HepG2 (cell line): ENCODE results near the gene SLC35F3. TPM values are rescaled to one million over a fixed set of nuclear protein-coding genes. Genes with fewer than 3 reads are reported as not detected.
A peak's percentile ranks its signal among the peaks of the same experiment; 100 is the strongest.

Experiments
- CSRNP2 ChIP-seq: sonication (generic); formaldehyde crosslinking; conservative IDR thresholded peaks from 2 replicates; pipeline ENCODE4 v1.8.0; 2022; ENCODE audit warnings: low read depth, missing genetic modification reagents
- HCFC1 ChIP-seq: fragments of 150-350 bp; IDR thresholded peaks from 2 replicates; pipeline ENCODE4 v1.6.1; 2014; ENCODE audit warnings: low read depth, low read length
- HIC2 ChIP-seq: sonication (generic); formaldehyde crosslinking; IDR thresholded peaks from 2 replicates; pipeline ENCODE4 v1.9.0; 2022; ENCODE audit warnings: low read depth, missing genetic modification reagents
- HMG20A ChIP-seq: IDR thresholded peaks from 2 replicates; pipeline ENCODE4 v1.6.1; 2016; ENCODE audit warnings: borderline replicate concordance
- HMGA1 ChIP-seq: sonication (generic); formaldehyde crosslinking; conservative IDR thresholded peaks from 2 replicates; pipeline ENCODE4 v1.4.0; 2020; ENCODE audit warnings: missing genetic modification reagents
- KMT2B ChIP-seq: IDR thresholded peaks from 2 replicates; pipeline ENCODE4 v1.6.1; 2016; ENCODE audit warnings: missing genetic modification reagents, missing compliant biosample characterization
- LBX2 ChIP-seq: sonication (generic); formaldehyde crosslinking; IDR thresholded peaks from 2 replicates; pipeline ENCODE4 v1.5.0; 2020; ENCODE audit warnings: missing genetic modification reagents, mild to moderate bottlenecking, borderline replicate concordance
- MAZ ChIP-seq, 2 experiments: sonication (generic) in 1 of 2; formaldehyde crosslinking in 1 of 2; IDR thresholded peaks; 2 replicates each; pipeline versions ENCODE4 v1.5.0 to v1.6.1; 2012 to 2020; ENCODE audit warnings: low read depth in 2 of 2, mild to moderate bottlenecking in 2 of 2, borderline replicate concordance in 1 of 2, improper control_type of control experiment in 1 of 2, low read length in 1 of 2, missing genetic modification reagents in 1 of 2, moderate library complexity in 1 of 2
- POGZ ChIP-seq: sonication (generic); formaldehyde crosslinking; IDR thresholded peaks from 2 replicates; pipeline ENCODE4 v1.4.0; 2020; ENCODE audit warnings: mild to moderate bottlenecking, missing genetic modification reagents
- PPARG ChIP-seq: conservative IDR thresholded peaks from 2 replicates; pipeline ENCODE4 v1.6.1; 2016; ENCODE audit warnings: missing biosample characterization, missing genetic modification reagents
- SCMH1 ChIP-seq: sonication (generic); formaldehyde crosslinking; IDR thresholded peaks from 2 replicates; pipeline ENCODE4 v1.9.0; 2021; ENCODE audit warnings: missing genetic modification reagents, mild to moderate bottlenecking, borderline replicate concordance
- USF2 ChIP-seq, 2 experiments: sonication (generic) in 1 of 2; formaldehyde crosslinking in 1 of 2; IDR thresholded peaks; 2 replicates each; pipeline versions ENCODE4 v1.5.1 to v1.6.1; 2011 to 2020; ENCODE audit warnings: borderline replicate concordance in 1 of 2, low read depth in 1 of 2, low read length in 1 of 2, mild to moderate bottlenecking in 1 of 2, missing genetic modification reagents in 1 of 2, moderate library complexity in 1 of 2
- ZFP62 ChIP-seq: sonication (generic); formaldehyde crosslinking; IDR thresholded peaks from 2 replicates; pipeline ENCODE4 v1.4.0; 2020; ENCODE audit warnings: missing genetic modification reagents
- ZMAT3 ChIP-seq: sonication (generic); formaldehyde crosslinking; conservative IDR thresholded peaks from 2 replicates; pipeline ENCODE4 v1.7.0; 2021; ENCODE audit warnings: missing genetic modification reagents
- ZNF101 ChIP-seq: sonication (generic); formaldehyde crosslinking; IDR thresholded peaks from 2 replicates; pipeline ENCODE4 v1.4.0; 2020; ENCODE audit warnings: mild to moderate bottlenecking, low read depth, missing genetic modification reagents, borderline replicate concordance
- ZNF543 ChIP-seq: sonication (generic); formaldehyde crosslinking; IDR thresholded peaks from 2 replicates; pipeline ENCODE4 v1.4.0; 2020; ENCODE audit warnings: mild to moderate bottlenecking, missing genetic modification reagents
- ZNF569 ChIP-seq: sonication (generic); formaldehyde crosslinking; IDR thresholded peaks from 2 replicates; pipeline ENCODE4 v1.5.0; 2020; ENCODE audit warnings: mild to moderate bottlenecking, missing genetic modification reagents, moderate library complexity, borderline replicate concordance
- ZNF572 ChIP-seq: sonication (generic); formaldehyde crosslinking; IDR thresholded peaks from 2 replicates; pipeline ENCODE4 v1.5.1; 2020; ENCODE audit warnings: mild to moderate bottlenecking, missing genetic modification reagents
- ZNF574 ChIP-seq: sonication (generic); formaldehyde crosslinking; IDR thresholded peaks from 2 replicates; pipeline ENCODE4 v1.4.0; 2020; ENCODE audit warnings: missing genetic modification reagents
- ZNF879 ChIP-seq: sonication (generic); formaldehyde crosslinking; IDR thresholded peaks from 2 replicates; pipeline ENCODE4 v1.8.1; 2023; ENCODE audit warnings: missing genetic modification reagents
- polyA plus RNA-seq, 8 experiments: library from polyadenylated mRNA; depleted of rRNA in 3 of 8; stranded (reverse) in 7 of 8; unstranded in 1 of 8; fragments of >200 nt; fragmentation: Illumina TruSeq in 4 of 8; extraction: Trizol in 4 of 8; gene quantifications; 2 replicates each; pipeline versions ENCODE4 v1.2.1 to v1.2.3, GENCODE V29; 2011 to 2016; ENCODE audit warnings: low read depth in 4 of 8, missing spikeins in 1 of 8, mixed read lengths in 1 of 8; ENCODE audit not compliant: insufficient read depth in 1 of 8
- total RNA-seq, 5 experiments: library from RNA; depleted of rRNA; stranded (reverse); fragments of >200 nt; fragmentation: Illumina TruSeq; extraction: Trizol; gene quantifications; 2 replicates each; pipeline ENCODE4 v1.2.3, GENCODE V29; 2016; ENCODE audit warnings: low read depth in 1 of 5

SLC35F3 gene
- total and polyA plus RNA-seq, 2 of the 13 experiments (the other 11 are each of a cell fraction or from before 2014, with no cell fraction given) = not detected

- TF ChIP-seq ZMAT3 = no peak; the same call in 1 of the 2 replicates
- TF ChIP-seq SCMH1 = no peak
- TF ChIP-seq ZNF572 (CRISPR knock-in tag) = no peak
- TF ChIP-seq KMT2B = peak; percentile 58; the same call in 1 of the 2 replicates
- TF ChIP-seq HMGA1 (CRISPR knock-in tag) = no peak
- no peak for TF ChIP-seq HCFC1
- no peak for TF ChIP-seq ZFP62 (CRISPR knock-in tag)
- no peak for TF ChIP-seq ZNF569 (CRISPR knock-in tag)
- no peak for TF ChIP-seq ZNF879 (CRISPR knock-in tag)
- TF ChIP-seq CSRNP2 (CRISPR knock-in tag) = no peak
- TF ChIP-seq USF2 (IDR thresholded peaks at IDR 0.05; ENCODE audit: low read depth, low read length) = no peak
- no peak for TF ChIP-seq USF2 (CRISPR knock-in tag; IDR thresholded peaks at IDR 0.05; ENCODE audit: borderline replicate concordance)
- TF ChIP-seq ZNF543 = no peak
- TF ChIP-seq LBX2 (CRISPR knock-in tag) = 0 out of 2 replicates have a peak, but pooled peaks have one; percentile 23
- TF ChIP-seq PPARG = peak; percentile 70
- TF ChIP-seq HIC2 (CRISPR knock-in tag) = no peak
- TF ChIP-seq POGZ (CRISPR knock-in tag) = peak; percentile 90
- TF ChIP-seq HMG20A (CRISPR knock-in tag) = peak; percentile 54; the same call in 1 of the 2 replicates
- no peak for TF ChIP-seq MAZ (IDR thresholded peaks at IDR 0.05; ENCODE audit: borderline replicate concordance, low read depth, low read length)
- peak; percentile 59; the same call in 1 of the 2 replicates for TF ChIP-seq MAZ (CRISPR knock-in tag; IDR thresholded peaks at IDR 0.05; ENCODE audit: low read depth)
- TF ChIP-seq ZNF574 = peak; percentile 79
- TF ChIP-seq ZNF101 = no peak
Observed at GRCh38 chr1:234327577-234328164, 423.2 kb downstream of the SLC35F3 start (continued).
